GM18511 (cell line): Measurements from ENCODE around the gene TSPYL4.

Source experiments
- ATAC-seq: cut with Tn5 transposase; IDR thresholded peaks from one replicate; pipeline ENCODE4 v1.9.1; 2021; ENCODE audit warnings: mild to moderate bottlenecking, moderate library complexity; ENCODE audit not compliant: unreplicated experiment

Gene TSPYL4

GRCh38 chr6:116271149-116271708 is 17.4 kb upstream of the TSPYL4 start:
- ATAC-seq, result no peak

GRCh38 chr6:116268589-116269293 is 14.9 kb upstream of the TSPYL4 start:
- ATAC-seq, result peak; percentile 85

- peak; percentile 16 for ATAC-seq
Observed at GRCh38 chr6:116267836-116268588, 14.1 kb upstream of the TSPYL4 start.

GRCh38 chr6:116266803-116267202 is 12.9 kb upstream of the TSPYL4 start:
- no peak for ATAC-seq

- no peak for ATAC-seq
Observed at GRCh38 chr6:116265041-116265829, 11.4 kb upstream of the TSPYL4 start.

GRCh38 chr6:116263353-116263752 is 9.5 kb upstream of the TSPYL4 start:
- no peak for ATAC-seq

- no peak for ATAC-seq
Observed at GRCh38 chr6:116258520-116258919, 4.6 kb upstream of the TSPYL4 start.

- no peak for ATAC-seq
Observed at GRCh38 chr6:116256694-116257093, 2.8 kb upstream of the TSPYL4 start.

- ATAC-seq, result no peak
Observed at GRCh38 chr6:116255246-116255800, 1.4 kb upstream of the TSPYL4 start.

- peak; percentile 41 for ATAC-seq
Observed at GRCh38 chr6:116254297-116255056, 602 bp upstream of the TSPYL4 start.

GRCh38 chr6:116253188-116253504 is 729 bp downstream of the TSPYL4 start:
- ATAC-seq, result no peak

- no peak for ATAC-seq
Observed at GRCh38 chr6:116251568-116252384, 2.1 kb downstream of the TSPYL4 start.

GRCh38 chr6:116248577-116248976 is 5.3 kb downstream of the TSPYL4 start:
- no peak for ATAC-seq

GRCh38 chr6:116247285-116247684 is 6.6 kb downstream of the TSPYL4 start:
- ATAC-seq, result no peak

- no peak for ATAC-seq
Observed at GRCh38 chr6:116246089-116246488, 7.8 kb downstream of the TSPYL4 start.

- ATAC-seq, result no peak
Observed at GRCh38 chr6:116244284-116244683, 9.6 kb downstream of the TSPYL4 start.

- ATAC-seq, result no peak
Observed at GRCh38 chr6:116239856-116240255, 14.0 kb downstream of the TSPYL4 start.

- ATAC-seq, result no peak
Observed at GRCh38 chr6:116239256-116239655, 14.6 kb downstream of the TSPYL4 start.

- ATAC-seq, result no peak
Observed at GRCh38 chr6:116238083-116238482, 15.8 kb downstream of the TSPYL4 start.

GRCh38 chr6:116234689-116235088 is 19.2 kb downstream of the TSPYL4 start:
- no peak for ATAC-seq
